Measurements from ENCODE around the gene ZNF366. TPM values are rescaled to one million over a fixed set of nuclear protein-coding genes. Genes with fewer than 3 reads are reported as not detected.

ZNF366 gene
- total and polyA plus RNA-seq, 9 donors = 0.83 to 3.5 (median 1.6) TPM

DNA sequence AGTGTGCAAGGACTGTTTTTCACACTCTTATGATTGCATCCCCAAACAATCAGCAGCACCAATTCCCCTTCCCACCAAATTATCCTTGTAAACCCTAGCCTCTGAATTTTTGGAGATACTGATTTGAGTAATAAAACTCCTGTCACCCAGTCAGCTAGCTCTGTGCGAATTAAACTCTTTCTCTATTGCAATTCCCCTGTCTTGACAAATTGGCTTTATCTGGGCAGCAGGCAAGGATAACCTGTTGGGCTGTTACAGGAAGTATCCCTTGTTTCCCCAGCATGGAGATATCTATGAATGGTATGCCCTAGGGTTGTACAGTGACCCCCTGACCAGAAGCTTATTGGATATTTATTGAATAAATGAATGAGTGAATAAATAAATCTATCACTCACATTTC is 106.3 kb downstream of the ZNF366 start:
- Histone ChIP-seq H3K36me3 (no peaks in the 10 kb centered on the region), H3K4me1 (ENCODE audit: insufficient read depth) (peaks cover 1% of the 10 kb centered on the region), H3K27ac (no peak overlapping the region), H3K4me3 (no peak overlapping the region), H3K27me3 (no peaks in the 10 kb centered on the region), H3K9me3 (no peaks in the 10 kb centered on the region)
- DNase-seq = no peak
- WGBS, 3 donors = 3 to 96% (median 36%) methylated on average over 1 of the region's 1 CpG
- intact Hi-C loops (cut with DNase I) = no loop called here
- no peak for TF ChIP-seq EP300 (IDR thresholded peaks at IDR 0.05)
- no peak for TF ChIP-seq POLR2A (IDR thresholded peaks at IDR 0.05)
- TF ChIP-seq, protein P1, sequence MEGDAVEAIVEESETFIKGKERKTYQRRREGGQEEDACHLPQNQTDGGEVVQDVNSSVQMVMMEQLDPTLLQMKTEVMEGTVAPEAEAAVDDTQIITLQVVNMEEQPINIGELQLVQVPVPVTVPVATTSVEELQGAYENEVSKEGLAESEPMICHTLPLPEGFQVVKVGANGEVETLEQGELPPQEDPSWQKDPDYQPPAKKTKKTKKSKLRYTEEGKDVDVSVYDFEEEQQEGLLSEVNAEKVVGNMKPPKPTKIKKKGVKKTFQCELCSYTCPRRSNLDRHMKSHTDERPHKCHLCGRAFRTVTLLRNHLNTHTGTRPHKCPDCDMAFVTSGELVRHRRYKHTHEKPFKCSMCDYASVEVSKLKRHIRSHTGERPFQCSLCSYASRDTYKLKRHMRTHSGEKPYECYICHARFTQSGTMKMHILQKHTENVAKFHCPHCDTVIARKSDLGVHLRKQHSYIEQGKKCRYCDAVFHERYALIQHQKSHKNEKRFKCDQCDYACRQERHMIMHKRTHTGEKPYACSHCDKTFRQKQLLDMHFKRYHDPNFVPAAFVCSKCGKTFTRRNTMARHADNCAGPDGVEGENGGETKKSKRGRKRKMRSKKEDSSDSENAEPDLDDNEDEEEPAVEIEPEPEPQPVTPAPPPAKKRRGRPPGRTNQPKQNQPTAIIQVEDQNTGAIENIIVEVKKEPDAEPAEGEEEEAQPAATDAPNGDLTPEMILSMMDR (IDR thresholded peaks at IDR 0.05) = no peak

DNA sequence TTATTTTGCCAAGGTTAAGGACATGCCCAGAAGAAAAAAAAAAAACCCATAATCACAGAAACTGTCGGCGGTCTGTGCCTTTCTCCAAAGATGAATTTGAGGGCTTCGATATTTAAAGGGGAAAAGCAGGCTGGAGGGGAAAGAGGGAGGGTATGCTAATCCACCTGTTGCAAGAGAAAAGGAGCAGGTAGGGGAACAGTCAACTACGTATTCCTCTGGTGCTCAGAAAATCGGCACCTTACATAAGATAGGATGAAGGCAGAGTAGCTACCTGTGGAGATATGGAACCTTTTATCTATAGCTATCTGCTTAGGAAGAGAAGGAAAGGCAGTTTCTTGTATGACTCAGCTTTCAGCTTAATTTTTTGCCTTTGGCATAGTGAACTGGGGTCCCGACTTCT is 109.4 kb downstream of the ZNF366 start:
- Histone ChIP-seq H3K27me3 (no peaks in the 10 kb centered on the region), H3K27ac (no peak overlapping the region), H3K36me3 (no peaks in the 10 kb centered on the region), H3K4me1 (ENCODE audit: insufficient read depth) (no peaks in the 10 kb centered on the region), H3K4me3 (no peak overlapping the region), H3K9me3 (no peaks in the 10 kb centered on the region)
- WGBS, 3 donors = 66 to 74% (median 71%) methylated on average over 6 of the region's 6 CpGs
- DNase-seq = no peak
- TF ChIP-seq POLR2A (IDR thresholded peaks at IDR 0.05) (no peak), EP300 (IDR thresholded peaks at IDR 0.05) (no peak)
- intact Hi-C loops (cut with DNase I) = no loop called here

DNA sequence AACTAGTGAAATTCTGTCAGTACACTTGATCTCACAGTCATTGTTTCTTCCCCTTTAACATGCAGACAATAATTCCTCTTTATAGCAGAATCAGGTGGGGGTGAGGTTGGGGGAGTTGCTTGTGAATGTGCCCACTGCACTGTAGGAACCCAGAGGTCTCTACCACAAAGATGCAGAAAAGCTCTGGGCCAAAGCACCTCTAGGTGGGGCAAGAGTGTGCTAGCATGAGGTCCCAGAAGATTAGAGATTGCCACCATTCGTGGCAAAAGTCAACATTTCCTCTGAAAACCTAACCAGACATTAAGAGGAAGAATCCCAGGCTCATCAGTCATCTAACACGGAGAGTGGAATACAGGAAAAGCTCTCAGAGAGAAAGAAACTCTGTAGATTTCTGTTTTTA is 112.5 kb downstream of the ZNF366 start:
- Histone ChIP-seq H3K36me3 (no peaks in the 10 kb centered on the region), H3K27ac (no peak overlapping the region), H3K4me3 (no peak overlapping the region), H3K9me3 (no peaks in the 10 kb centered on the region), H3K4me1 (ENCODE audit: insufficient read depth) (no peaks in the 10 kb centered on the region), H3K27me3 (no peaks in the 10 kb centered on the region)
- DNase-seq = no peak
- TF ChIP-seq POLR2A (IDR thresholded peaks at IDR 0.05) (no peak), EP300 (IDR thresholded peaks at IDR 0.05) (no peak)
- TF ChIP-seq, protein P1 (IDR thresholded peaks at IDR 0.05) = no peak
- 38 to 46% (median 45%) methylated on average over 2 of the region's 2 CpGs for WGBS, 3 donors
- intact Hi-C loops (cut with DNase I) = no loop called here

DNA sequence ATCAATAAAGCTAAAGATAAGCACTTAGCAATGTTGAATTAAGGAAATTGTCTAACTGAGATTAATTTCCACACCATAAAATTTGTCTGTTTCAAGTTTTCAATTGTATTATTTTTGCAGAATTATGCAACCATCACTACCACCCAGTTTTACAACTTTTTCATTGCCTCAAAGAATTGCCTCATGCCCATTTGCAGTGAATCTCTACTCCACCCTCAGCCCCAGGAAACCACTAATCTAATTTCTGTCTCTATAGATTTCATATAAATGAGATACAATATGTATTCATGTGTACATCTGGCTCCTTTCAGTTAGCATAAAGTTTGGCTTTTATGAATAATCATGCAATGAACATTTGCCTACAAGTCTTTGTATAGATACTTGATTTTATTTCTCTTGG is 114.2 kb downstream of the ZNF366 start:
- H3K27ac ChIP-seq = no peak overlapping the region
- H3K4me1 ChIP-seq (ENCODE audit: insufficient read depth) = no peaks in the 10 kb centered on the region
- H3K9me3 ChIP-seq = no peaks in the 10 kb centered on the region
- DNase-seq = no peak
- H3K36me3 ChIP-seq = no peaks in the 10 kb centered on the region
- no peak for TF ChIP-seq EP300 (IDR thresholded peaks at IDR 0.05)
- TF ChIP-seq POLR2A (IDR thresholded peaks at IDR 0.05) = no peak
- TF ChIP-seq, protein P1 (IDR thresholded peaks at IDR 0.05) = no peak
- no peaks in the 10 kb centered on the region for H3K27me3 ChIP-seq
- H3K4me3 ChIP-seq = no peak overlapping the region
- intact Hi-C loops (cut with DNase I) = no loop called here

Other genes with a start within 250 kb of the ZNF366 start
- gene MRPS27, start 187.2 kb downstream of the ZNF366 start, total RNA-seq = 10 to 100 TPM; 48.5 to 66.9 (median 57.9) TPM
- 100 to 1,000 TPM in 1 of 2 donors, 10 to 100 TPM in 1; 33.4 to 108 TPM for gene MRPS27, start 187.2 kb downstream of the ZNF366 start, polyA plus RNA-seq
- 10 to 100 TPM in 2 of 7 donors, 1 to 10 TPM in 5; 4.9 to 12.9 (median 7.9) TPM for gene PTCD2, start 187.0 kb downstream of the ZNF366 start, total RNA-seq
- gene PTCD2, start 187.0 kb downstream of the ZNF366 start, polyA plus RNA-seq = 1 to 10 TPM; 3.3 to 7.3 TPM

Measured in ovary (tissue), 9 donors.